AG10803 (cell line): ENCODE measurements around the gene DNAJC4.
A peak's percentile ranks its signal among the peaks of the same experiment; 100 is the strongest.

ENCODE experiments used
- DNase-seq: peaks from one replicate; pipeline ENCODE4 v3.0.0; 2010; ENCODE audit warnings: low read depth
- H3K4me3 ChIP-seq: 2 replicates; pipeline ENCODE4 v1.5.1; 2011; ENCODE audit warnings: mild to moderate bottlenecking, low read length, control low read depth
- TF ChIP-seq, protein P1 (sequence below): conservative IDR thresholded peaks from 2 replicates; pipeline ENCODE4 v1.5.1; 2011; ENCODE audit warnings: mild to moderate bottlenecking, low read length, control low read depth, inconsistent platforms

DNAJC4 gene

GRCh38 chr11:64251016-64251752 lies 20.8 kb downstream of the DNAJC4 start, which contains the start of gene PLCB3:
PLCB3 (plus strand) TSS chr11:64251530; CDS start chr11:64251650, 120 bp downstream.
- peak within 1 kb of the TSS; percentile 78 for H3K4me3 ChIP-seq
- TF ChIP-seq, protein P1, sequence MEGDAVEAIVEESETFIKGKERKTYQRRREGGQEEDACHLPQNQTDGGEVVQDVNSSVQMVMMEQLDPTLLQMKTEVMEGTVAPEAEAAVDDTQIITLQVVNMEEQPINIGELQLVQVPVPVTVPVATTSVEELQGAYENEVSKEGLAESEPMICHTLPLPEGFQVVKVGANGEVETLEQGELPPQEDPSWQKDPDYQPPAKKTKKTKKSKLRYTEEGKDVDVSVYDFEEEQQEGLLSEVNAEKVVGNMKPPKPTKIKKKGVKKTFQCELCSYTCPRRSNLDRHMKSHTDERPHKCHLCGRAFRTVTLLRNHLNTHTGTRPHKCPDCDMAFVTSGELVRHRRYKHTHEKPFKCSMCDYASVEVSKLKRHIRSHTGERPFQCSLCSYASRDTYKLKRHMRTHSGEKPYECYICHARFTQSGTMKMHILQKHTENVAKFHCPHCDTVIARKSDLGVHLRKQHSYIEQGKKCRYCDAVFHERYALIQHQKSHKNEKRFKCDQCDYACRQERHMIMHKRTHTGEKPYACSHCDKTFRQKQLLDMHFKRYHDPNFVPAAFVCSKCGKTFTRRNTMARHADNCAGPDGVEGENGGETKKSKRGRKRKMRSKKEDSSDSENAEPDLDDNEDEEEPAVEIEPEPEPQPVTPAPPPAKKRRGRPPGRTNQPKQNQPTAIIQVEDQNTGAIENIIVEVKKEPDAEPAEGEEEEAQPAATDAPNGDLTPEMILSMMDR, result peak; percentile 43
- DNase-seq, result peak; percentile 37

GRCh38 chr11:64251753-64252002 lies 21.3 kb downstream of the DNAJC4 start:
- H3K4me3 ChIP-seq, result peak overlapping the region; percentile 78
- TF ChIP-seq, protein P1, result no peak
- DNase-seq, result no peak

GRCh38 chr11:64252003-64252872 lies 21.9 kb downstream of the DNAJC4 start:
- DNase-seq, result peak; percentile 34
- H3K4me3 ChIP-seq, result peak overlapping the region; percentile 78
- TF ChIP-seq, protein P1, result peak; percentile 54

DNA sequence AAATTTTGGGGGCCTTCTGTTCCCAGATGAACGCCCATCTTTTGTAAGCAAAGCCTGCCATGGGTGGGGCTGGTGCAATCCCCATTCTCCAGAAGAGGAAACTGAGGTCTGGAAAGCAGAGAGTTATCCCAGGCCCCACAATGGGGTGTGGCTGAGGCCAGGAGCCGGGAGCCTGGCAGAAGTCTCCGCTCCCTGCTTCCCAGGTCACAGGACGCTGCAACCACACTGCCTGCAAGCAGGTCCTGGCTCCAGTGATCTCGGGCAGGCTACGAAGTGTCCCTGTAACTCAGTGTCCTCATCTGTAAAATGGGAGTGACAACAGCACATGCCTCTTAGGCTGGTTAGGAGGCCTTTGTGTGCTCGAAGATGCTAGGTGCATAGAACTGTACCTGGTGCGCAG lies 22.7 kb downstream of the DNAJC4 start:
- DNase-seq, result no peak
- TF ChIP-seq, protein P1, result no peak
- H3K4me3 ChIP-seq, result peak overlapping the region; percentile 78

- H3K4me3 ChIP-seq, result no peak overlapping the region
- TF ChIP-seq, protein P1, result no peak
- peak; percentile 12 for DNase-seq
Observed at GRCh38 chr11:64253481-64253880, 23.1 kb downstream of the DNAJC4 start.

DNA sequence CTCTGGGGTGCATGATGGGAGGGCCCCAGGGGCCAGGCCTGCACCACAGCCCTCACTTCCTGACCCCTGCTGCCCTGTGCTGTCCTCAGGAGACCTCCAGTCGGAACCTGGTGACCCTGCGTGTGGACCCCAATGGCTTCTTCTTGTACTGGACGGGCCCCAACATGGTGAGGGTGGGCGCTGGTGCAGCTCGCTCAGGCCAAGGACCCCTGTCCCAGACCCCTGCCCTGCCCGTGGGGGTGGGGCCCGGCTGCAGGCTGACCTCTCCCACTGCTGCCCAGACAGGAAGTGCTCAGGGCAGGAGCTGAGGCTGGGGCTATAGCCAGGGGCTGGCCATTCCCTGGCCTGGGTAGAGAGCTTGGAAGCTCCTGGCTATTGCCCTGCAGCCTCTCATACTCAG lies 24.0 kb downstream of the DNAJC4 start:
- TF ChIP-seq, protein P1, result no peak
- no peak for DNase-seq
- no peak overlapping the region for H3K4me3 ChIP-seq
